ENCODE results near the gene GNB1. TPM values are rescaled to one million over a fixed set of nuclear protein-coding genes. Genes with fewer than 3 reads are reported as not detected.

The GNB1 gene
- total RNA-seq, 1 donor from 2014 or later = 61.6 TPM

GRCh38 chr1:1917995-1918900 lies 27.4 kb upstream of the GNB1 start:
- Histone ChIP-seq H3K4me1 (ENCODE audit: control insufficient read depth in 3 of 3, insufficient read depth in 3 of 3, low read length in 3 of 3) (peaks cover 50 to 59% (median 56%) of the 10 kb centered on the region in 3 donors), H3K9ac (ENCODE audit: low read depth in 1 of 3, low read length in 3 of 3) (peak overlapping the region; percentile 72 to 92 (median 77)), H3K27me3 (ENCODE audit: control insufficient read depth in 3 of 3, insufficient read depth in 3 of 3, low read length in 3 of 3) (peaks cover 0 to 5% (median 0%) of the 10 kb centered on the region in 3 donors), H3K4me3 (ENCODE audit: low read length in 3 of 3) (peak overlapping the region; percentile 77 to 81 (median 78)), H3K9me3 (ENCODE audit: control insufficient read depth in 3 of 3, low read length in 3 of 3) (no peaks in the 10 kb centered on the region), H3K27ac (ENCODE audit: low read depth, low read length) (peak overlapping the region; percentile 91), H3K36me3 (ENCODE audit: control insufficient read depth in 3 of 3, insufficient read depth in 3 of 3, low read length in 3 of 3) (no peaks in the 10 kb centered on the region)

- peak overlapping the region; percentile 72 to 92 (median 77) for H3K9ac ChIP-seq (ENCODE audit: low read depth in 1 of 3, low read length in 3 of 3)
- no peaks in the 10 kb centered on the region for H3K9me3 ChIP-seq (ENCODE audit: control insufficient read depth in 3 of 3, low read length in 3 of 3)
- H3K36me3 ChIP-seq (ENCODE audit: control insufficient read depth in 3 of 3, insufficient read depth in 3 of 3, low read length in 3 of 3) = no peaks in the 10 kb centered on the region
- H3K27ac ChIP-seq (ENCODE audit: low read depth, low read length) = peak overlapping the region; percentile 91
- peak overlapping the region; percentile 77 to 81 (median 78) for H3K4me3 ChIP-seq (ENCODE audit: low read length in 3 of 3)
- H3K27me3 ChIP-seq (ENCODE audit: control insufficient read depth in 3 of 3, insufficient read depth in 3 of 3, low read length in 3 of 3) = peaks cover 0 to 5% (median 0%) of the 10 kb centered on the region in 3 donors
- H3K4me1 ChIP-seq (ENCODE audit: control insufficient read depth in 3 of 3, insufficient read depth in 3 of 3, low read length in 3 of 3) = peaks cover 50 to 59% (median 56%) of the 10 kb centered on the region in 3 donors
These were observed 26.6 kb upstream of the GNB1 start for GRCh38 chr1:1917304-1917976.

- H3K27ac ChIP-seq (ENCODE audit: low read depth, low read length) = peak overlapping the region; percentile 91
- H3K4me3 ChIP-seq (ENCODE audit: low read length in 3 of 3) = peak overlapping the region in 2 of 3 donors; percentile 41 to 65
- H3K27me3 ChIP-seq (ENCODE audit: control insufficient read depth in 3 of 3, insufficient read depth in 3 of 3, low read length in 3 of 3) = peaks cover 0 to 5% (median 0%) of the 10 kb centered on the region in 3 donors
- no peaks in the 10 kb centered on the region for H3K9me3 ChIP-seq (ENCODE audit: control insufficient read depth in 3 of 3, low read length in 3 of 3)
- no peaks in the 10 kb centered on the region for H3K36me3 ChIP-seq (ENCODE audit: control insufficient read depth in 3 of 3, insufficient read depth in 3 of 3, low read length in 3 of 3)
- H3K4me1 ChIP-seq (ENCODE audit: control insufficient read depth in 3 of 3, insufficient read depth in 3 of 3, low read length in 3 of 3) = peaks cover 50 to 59% (median 56%) of the 10 kb centered on the region in 3 donors
- peak overlapping the region; percentile 51 to 70 (median 54) for H3K9ac ChIP-seq (ENCODE audit: low read depth in 1 of 3, low read length in 3 of 3)
These were observed 26.0 kb upstream of the GNB1 start for GRCh38 chr1:1916851-1917251.

- no peaks in the 10 kb centered on the region for H3K9me3 ChIP-seq (ENCODE audit: control insufficient read depth in 3 of 3, low read length in 3 of 3)
- H3K36me3 ChIP-seq (ENCODE audit: control insufficient read depth in 3 of 3, insufficient read depth in 3 of 3, low read length in 3 of 3) = no peaks in the 10 kb centered on the region
- H3K27me3 ChIP-seq (ENCODE audit: control insufficient read depth in 3 of 3, insufficient read depth in 3 of 3, low read length in 3 of 3) = peaks cover 0 to 5% (median 0%) of the 10 kb centered on the region in 3 donors
- peak overlapping the region; percentile 22 to 65 (median 48) for H3K4me3 ChIP-seq (ENCODE audit: low read length in 3 of 3)
- peak overlapping the region; percentile 91 for H3K27ac ChIP-seq (ENCODE audit: low read depth, low read length)
- H3K4me1 ChIP-seq (ENCODE audit: control insufficient read depth in 3 of 3, insufficient read depth in 3 of 3, low read length in 3 of 3) = peaks cover 50 to 59% (median 56%) of the 10 kb centered on the region in 3 donors
- peak overlapping the region; percentile 65 to 81 (median 70) for H3K9ac ChIP-seq (ENCODE audit: low read depth in 1 of 3, low read length in 3 of 3)
These were observed 25.3 kb upstream of the GNB1 start for GRCh38 chr1:1915911-1916840.

GRCh38 chr1:1914971-1915692 lies 24.2 kb upstream of the GNB1 start, which contains the start of gene CALML6:
TSS of gene CALML6 (plus strand) at chr1:1915260. CDS start at chr1:1915281, 21 bp downstream.
- Histone ChIP-seq H3K4me3 (ENCODE audit: low read length in 3 of 3) (peak within 1 kb of the TSS; percentile 48 to 65 (median 54)), H3K9me3 (ENCODE audit: control insufficient read depth in 3 of 3, low read length in 3 of 3) (no peaks in the 10 kb centered on the region), H3K4me1 (ENCODE audit: control insufficient read depth in 3 of 3, insufficient read depth in 3 of 3, low read length in 3 of 3) (peaks cover 50 to 63% (median 56%) of the 10 kb centered on the region in 3 donors), H3K9ac (ENCODE audit: low read depth in 1 of 3, low read length in 3 of 3) (peak within 1 kb of the TSS; percentile 70 to 81 (median 72)), H3K27me3 (ENCODE audit: control insufficient read depth in 3 of 3, insufficient read depth in 3 of 3, low read length in 3 of 3) (peaks cover 0 to 5% (median 0%) of the 10 kb centered on the region in 3 donors), H3K36me3 (ENCODE audit: control insufficient read depth in 3 of 3, insufficient read depth in 3 of 3, low read length in 3 of 3) (no peaks in the 10 kb centered on the region), H3K27ac (ENCODE audit: low read depth, low read length) (peak within 1 kb of the TSS; percentile 91)

GRCh38 chr1:1914101-1914970 lies 23.4 kb upstream of the GNB1 start:
- no peaks in the 10 kb centered on the region for H3K36me3 ChIP-seq (ENCODE audit: control insufficient read depth in 3 of 3, insufficient read depth in 3 of 3, low read length in 3 of 3)
- H3K27me3 ChIP-seq (ENCODE audit: control insufficient read depth in 3 of 3, insufficient read depth in 3 of 3, low read length in 3 of 3) = peaks cover 0 to 5% (median 0%) of the 10 kb centered on the region in 3 donors
- peak overlapping the region; percentile 53 to 81 (median 72) for H3K9ac ChIP-seq (ENCODE audit: low read depth in 1 of 3, low read length in 3 of 3)
- no peaks in the 10 kb centered on the region for H3K9me3 ChIP-seq (ENCODE audit: control insufficient read depth in 3 of 3, low read length in 3 of 3)
- peaks cover 52 to 63% (median 56%) of the 10 kb centered on the region in 3 donors for H3K4me1 ChIP-seq (ENCODE audit: control insufficient read depth in 3 of 3, insufficient read depth in 3 of 3, low read length in 3 of 3)
- peak overlapping the region in 2 of 3 donors; percentile 29 to 65 for H3K4me3 ChIP-seq (ENCODE audit: low read length in 3 of 3)
- H3K27ac ChIP-seq (ENCODE audit: low read depth, low read length) = peak overlapping the region; percentile 91

- Histone ChIP-seq H3K27ac (ENCODE audit: low read depth, low read length) (no peak overlapping the region), H3K4me3 (ENCODE audit: low read length in 3 of 3) (no peak overlapping the region), H3K27me3 (ENCODE audit: control insufficient read depth in 3 of 3, insufficient read depth in 3 of 3, low read length in 3 of 3) (peaks cover 0 to 5% (median 0%) of the 10 kb centered on the region in 3 donors), H3K4me1 (ENCODE audit: control insufficient read depth in 3 of 3, insufficient read depth in 3 of 3, low read length in 3 of 3) (peaks cover 38 to 60% (median 47%) of the 10 kb centered on the region in 3 donors), H3K9me3 (ENCODE audit: control insufficient read depth in 3 of 3, low read length in 3 of 3) (no peaks in the 10 kb centered on the region), H3K36me3 (ENCODE audit: control insufficient read depth in 3 of 3, insufficient read depth in 3 of 3, low read length in 3 of 3) (no peaks in the 10 kb centered on the region), H3K9ac (ENCODE audit: low read depth in 1 of 3, low read length in 3 of 3) (no peak overlapping the region)
These were observed 20.6 kb upstream of the GNB1 start for GRCh38 chr1:1911350-1912041.
